Right renal pelvis (tissue), 4 donors: Measurements from ENCODE around the gene THAP7. TPM values are rescaled to one million over a fixed set of nuclear protein-coding genes. Genes with fewer than 3 reads are reported as not detected.

Experiments used
- DNase-seq, 4 donors: peaks; one replicate each; pipeline ENCODE4 v3.0.0-alpha.2; 2013; ENCODE audit warnings: low read depth in 4 of 4, low spot score in 3 of 4, missing footprints in 1 of 4
- polyA plus RNA-seq, 4 donors: library from polyadenylated mRNA; unstranded; fragments of 120-200 nt; gene quantifications; one replicate each; pipeline ENCODE4 v1.2.1, GENCODE V29; 2013; ENCODE audit not compliant: insufficient read length in 4 of 4

The THAP7 gene
- polyA plus RNA-seq, 4 donors, result 17.9 to 24.1 (median 19.4) TPM

DNA sequence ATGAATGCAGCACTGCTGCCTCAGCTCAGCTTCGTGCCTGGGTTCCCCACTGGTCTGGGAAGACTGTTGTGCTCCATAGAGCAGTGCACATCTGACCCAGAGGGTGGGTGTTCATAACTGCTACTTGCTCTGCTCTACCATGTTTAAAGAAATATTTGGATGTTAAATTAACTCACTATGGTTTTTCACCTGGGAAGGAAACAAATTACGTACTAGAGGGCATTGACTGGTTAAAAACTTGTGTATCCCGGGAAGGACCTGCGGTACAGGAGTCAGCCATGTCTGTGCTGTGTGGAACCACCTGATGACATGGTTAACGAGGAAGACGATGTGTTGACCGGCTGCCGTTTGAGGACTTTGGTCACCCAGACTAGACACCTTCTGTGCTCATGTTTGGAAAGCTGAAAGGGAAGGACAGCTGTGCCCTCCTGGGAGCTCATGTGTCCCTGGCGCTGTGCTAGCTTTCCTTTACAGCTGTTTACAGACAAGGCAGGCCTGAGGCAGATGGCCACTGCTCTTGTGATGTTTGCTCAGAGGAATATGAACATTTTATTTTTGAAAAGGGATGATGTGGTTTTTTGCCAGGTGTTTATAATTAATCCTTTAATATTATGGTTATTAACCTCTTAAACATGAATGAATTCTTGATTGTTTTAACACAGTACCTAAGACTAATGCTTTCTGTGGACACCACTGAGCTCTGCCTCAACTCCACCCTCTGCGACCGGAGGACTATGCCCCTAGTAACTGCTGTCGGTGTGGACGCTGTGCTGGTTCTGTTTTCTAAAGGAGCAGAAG lies 49.2 kb downstream of the THAP7 start:
- no peak for DNase-seq

GRCh38 chr22:20951932-20952380 lies 50.0 kb downstream of the THAP7 start:
- DNase-seq, result no peak

DNA sequence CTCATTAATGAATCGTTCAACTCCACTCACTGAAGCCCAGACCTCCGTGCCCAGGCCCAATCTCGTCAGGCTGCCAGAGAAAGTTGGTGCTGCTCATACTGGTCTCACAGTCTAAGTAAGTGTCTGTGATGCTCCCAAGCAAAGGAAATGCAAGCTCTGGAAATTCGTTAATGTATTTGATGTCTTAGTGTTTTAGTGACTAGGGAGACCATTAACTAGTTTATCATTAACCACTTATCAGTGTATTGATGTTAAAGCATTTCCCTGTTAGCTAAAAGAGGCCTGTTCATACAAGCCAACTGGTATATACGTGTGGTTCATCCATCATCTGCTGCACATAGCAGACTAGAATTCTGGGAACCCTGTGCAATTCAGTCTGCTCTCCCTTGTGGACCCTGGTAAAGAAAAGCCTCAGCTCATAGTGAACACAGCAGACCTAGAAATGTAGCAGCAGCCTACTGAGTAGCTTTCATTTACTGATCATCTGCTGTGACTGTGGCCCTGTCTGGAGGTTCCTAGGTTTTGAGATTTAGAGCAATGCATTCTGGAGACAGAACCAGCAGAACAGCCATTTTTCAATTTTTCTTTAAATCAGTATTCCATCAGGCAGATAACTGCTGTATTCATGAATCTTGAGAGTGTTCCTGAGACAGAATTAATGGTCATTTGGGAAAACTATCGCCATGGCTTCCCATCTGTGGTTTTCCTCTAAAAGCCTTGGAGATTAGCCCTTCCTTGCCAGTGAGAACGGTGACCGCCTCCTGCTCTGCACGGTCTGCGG lies 50.6 kb downstream of the THAP7 start:
- DNase-seq, result no peak

DNA sequence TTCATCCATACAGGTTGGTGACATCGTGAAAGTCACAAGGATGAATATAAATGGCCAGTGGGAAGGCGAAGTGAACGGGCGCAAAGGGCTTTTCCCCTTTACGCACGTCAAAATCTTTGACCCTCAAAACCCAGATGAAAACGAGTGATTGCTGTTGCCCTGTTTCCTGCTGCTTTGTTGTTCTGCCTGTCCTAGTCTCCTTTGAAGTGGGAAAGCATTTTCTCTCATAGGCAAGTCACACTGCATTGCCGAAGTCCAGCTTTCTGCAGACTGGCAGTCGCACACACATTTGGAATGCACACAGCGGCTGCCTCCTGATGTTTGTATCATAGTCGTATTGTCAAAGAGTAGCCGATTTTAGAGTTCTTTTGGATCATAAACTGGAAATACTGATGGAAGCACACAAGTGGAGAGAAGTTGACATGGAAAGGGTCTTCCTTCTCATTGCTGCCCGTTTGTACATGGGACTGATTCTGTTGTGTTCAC lies 52.2 kb downstream of the THAP7 start:
- no peak for DNase-seq

Other genes starting within 250 kb of the THAP7 start
- gene SERPIND1, start 228.0 kb downstream of the THAP7 start, polyA plus RNA-seq, result 1 to 10 TPM; 2.5 to 3.8 (median 3.2) TPM
- 10 to 100 TPM; 54.0 to 73.4 (median 63.3) TPM for gene PI4KA, start 143.3 kb downstream of the THAP7 start, polyA plus RNA-seq
- gene SNAP29, start 143.1 kb downstream of the THAP7 start, polyA plus RNA-seq, result 10 to 100 TPM; 28.1 to 33.3 (median 32.3) TPM
- gene CRKL, start 84.7 kb downstream of the THAP7 start, polyA plus RNA-seq, result 10 to 100 TPM; 61.4 to 71.1 (median 70.5) TPM
- gene AIFM3, start 34.9 kb downstream of the THAP7 start, polyA plus RNA-seq, result 1 to 10 TPM in 3 of 4 donors, under 1 TPM in 1; 0.93 to 1.3 (median 1.1) TPM
- gene LZTR1, start 19.8 kb downstream of the THAP7 start, polyA plus RNA-seq, result 10 to 100 TPM; 43.3 to 55.0 (median 49.1) TPM
- 1 to 10 TPM; 1.3 to 1.8 (median 1.5) TPM for gene P2RX6, start 13.0 kb upstream of the THAP7 start, polyA plus RNA-seq
- gene SLC7A4, start 30.4 kb upstream of the THAP7 start, polyA plus RNA-seq, result 1 to 10 TPM; 1.5 to 1.8 (median 1.5) TPM
- under 1 TPM; 0.14 to 0.21 (median 0.15) TPM for gene LRRC74B, start 43.8 kb upstream of the THAP7 start, polyA plus RNA-seq